WTC11 (cell line): ENCODE data around the gene APBA1.

Source experiments
- CREB1 ChIP-seq: sonication (generic); formaldehyde crosslinking; IDR thresholded peaks from 2 replicates; pipeline ENCODE4 v1.8.0; 2023; ENCODE audit warnings: mild to moderate bottlenecking, missing genetic modification reagents
- ETV6 ChIP-seq: sonication (generic); formaldehyde crosslinking; IDR thresholded peaks from 2 replicates; pipeline ENCODE4 v1.8.1; 2022; ENCODE audit warnings: mild to moderate bottlenecking, missing genetic modification reagents
- NFYB ChIP-seq: sonication (generic); formaldehyde crosslinking; conservative IDR thresholded peaks from 2 replicates; pipeline ENCODE4 v1.8.0; 2022; ENCODE audit warnings: low read depth, missing genetic modification reagents
- TCF7 ChIP-seq: sonication (generic); formaldehyde crosslinking; IDR thresholded peaks from 2 replicates; pipeline ENCODE4 v1.8.0; 2022; ENCODE audit warnings: mild to moderate bottlenecking, low read depth, missing genetic modification reagents, moderate library complexity
- TF ChIP-seq, protein P1 (sequence below): fragments of 200-600 bp; IDR thresholded peaks from 2 replicates; pipeline ENCODE4 v1.8.0; 2022; ENCODE audit warnings: antibody characterized with exemption
- TF ChIP-seq, protein P2 (sequence below): sonication (generic); formaldehyde crosslinking; IDR thresholded peaks from 2 replicates; pipeline ENCODE4 v1.8.0; 2022; ENCODE audit warnings: missing genetic modification reagents
- TF ChIP-seq, protein P3 (sequence below): sonication (generic); formaldehyde crosslinking; IDR thresholded peaks from 2 replicates; pipeline ENCODE4 v1.8.1; 2023; ENCODE audit warnings: mild to moderate bottlenecking, missing genetic modification reagents, moderate library complexity

DNA sequence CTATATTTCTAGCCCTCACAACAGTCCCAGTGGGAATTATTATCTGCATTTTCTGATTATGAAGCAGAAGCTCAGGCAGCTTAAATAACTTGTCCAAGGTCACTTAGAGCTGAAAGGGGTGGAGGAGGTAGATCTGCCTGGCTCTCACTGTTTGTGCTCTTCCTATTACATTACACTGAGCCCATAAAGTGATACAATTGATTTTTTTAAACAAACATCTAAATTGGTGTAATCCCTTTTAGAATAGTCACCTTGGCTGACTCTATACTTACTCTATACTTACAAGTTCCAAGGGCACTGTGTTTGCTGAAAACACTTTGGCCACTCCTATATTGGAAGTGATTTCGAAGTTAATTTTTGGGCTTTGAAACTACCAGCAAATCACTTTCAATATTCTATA lies 144.7 kb downstream of the APBA1 start:
- TF ChIP-seq, protein P1, sequence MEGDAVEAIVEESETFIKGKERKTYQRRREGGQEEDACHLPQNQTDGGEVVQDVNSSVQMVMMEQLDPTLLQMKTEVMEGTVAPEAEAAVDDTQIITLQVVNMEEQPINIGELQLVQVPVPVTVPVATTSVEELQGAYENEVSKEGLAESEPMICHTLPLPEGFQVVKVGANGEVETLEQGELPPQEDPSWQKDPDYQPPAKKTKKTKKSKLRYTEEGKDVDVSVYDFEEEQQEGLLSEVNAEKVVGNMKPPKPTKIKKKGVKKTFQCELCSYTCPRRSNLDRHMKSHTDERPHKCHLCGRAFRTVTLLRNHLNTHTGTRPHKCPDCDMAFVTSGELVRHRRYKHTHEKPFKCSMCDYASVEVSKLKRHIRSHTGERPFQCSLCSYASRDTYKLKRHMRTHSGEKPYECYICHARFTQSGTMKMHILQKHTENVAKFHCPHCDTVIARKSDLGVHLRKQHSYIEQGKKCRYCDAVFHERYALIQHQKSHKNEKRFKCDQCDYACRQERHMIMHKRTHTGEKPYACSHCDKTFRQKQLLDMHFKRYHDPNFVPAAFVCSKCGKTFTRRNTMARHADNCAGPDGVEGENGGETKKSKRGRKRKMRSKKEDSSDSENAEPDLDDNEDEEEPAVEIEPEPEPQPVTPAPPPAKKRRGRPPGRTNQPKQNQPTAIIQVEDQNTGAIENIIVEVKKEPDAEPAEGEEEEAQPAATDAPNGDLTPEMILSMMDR = no peak
- TF ChIP-seq, protein P2, sequence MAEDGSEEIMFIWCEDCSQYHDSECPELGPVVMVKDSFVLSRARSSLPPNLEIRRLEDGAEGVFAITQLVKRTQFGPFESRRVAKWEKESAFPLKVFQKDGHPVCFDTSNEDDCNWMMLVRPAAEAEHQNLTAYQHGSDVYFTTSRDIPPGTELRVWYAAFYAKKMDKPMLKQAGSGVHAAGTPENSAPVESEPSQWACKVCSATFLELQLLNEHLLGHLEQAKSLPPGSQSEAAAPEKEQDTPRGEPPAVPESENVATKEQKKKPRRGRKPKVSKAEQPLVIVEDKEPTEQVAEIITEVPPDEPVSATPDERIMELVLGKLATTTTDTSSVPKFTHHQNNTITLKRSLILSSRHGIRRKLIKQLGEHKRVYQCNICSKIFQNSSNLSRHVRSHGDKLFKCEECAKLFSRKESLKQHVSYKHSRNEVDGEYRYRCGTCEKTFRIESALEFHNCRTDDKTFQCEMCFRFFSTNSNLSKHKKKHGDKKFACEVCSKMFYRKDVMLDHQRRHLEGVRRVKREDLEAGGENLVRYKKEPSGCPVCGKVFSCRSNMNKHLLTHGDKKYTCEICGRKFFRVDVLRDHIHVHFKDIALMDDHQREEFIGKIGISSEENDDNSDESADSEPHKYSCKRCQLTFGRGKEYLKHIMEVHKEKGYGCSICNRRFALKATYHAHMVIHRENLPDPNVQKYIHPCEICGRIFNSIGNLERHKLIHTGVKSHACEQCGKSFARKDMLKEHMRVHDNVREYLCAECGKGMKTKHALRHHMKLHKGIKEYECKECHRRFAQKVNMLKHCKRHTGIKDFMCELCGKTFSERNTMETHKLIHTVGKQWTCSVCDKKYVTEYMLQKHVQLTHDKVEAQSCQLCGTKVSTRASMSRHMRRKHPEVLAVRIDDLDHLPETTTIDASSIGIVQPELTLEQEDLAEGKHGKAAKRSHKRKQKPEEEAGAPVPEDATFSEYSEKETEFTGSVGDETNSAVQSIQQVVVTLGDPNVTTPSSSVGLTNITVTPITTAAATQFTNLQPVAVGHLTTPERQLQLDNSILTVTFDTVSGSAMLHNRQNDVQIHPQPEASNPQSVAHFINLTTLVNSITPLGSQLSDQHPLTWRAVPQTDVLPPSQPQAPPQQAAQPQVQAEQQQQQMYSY (CRISPR knock-in tag) = no peak
- TF ChIP-seq ETV6 (CRISPR knock-in tag) = no peak
- TF ChIP-seq TCF7 (CRISPR knock-in tag) = no peak
- no peak for TF ChIP-seq CREB1 (CRISPR knock-in tag)
- TF ChIP-seq, protein P3, sequence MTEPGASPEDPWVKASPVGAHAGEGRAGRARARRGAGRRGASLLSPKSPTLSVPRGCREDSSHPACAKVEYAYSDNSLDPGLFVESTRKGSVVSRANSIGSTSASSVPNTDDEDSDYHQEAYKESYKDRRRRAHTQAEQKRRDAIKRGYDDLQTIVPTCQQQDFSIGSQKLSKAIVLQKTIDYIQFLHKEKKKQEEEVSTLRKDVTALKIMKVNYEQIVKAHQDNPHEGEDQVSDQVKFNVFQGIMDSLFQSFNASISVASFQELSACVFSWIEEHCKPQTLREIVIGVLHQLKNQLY (CRISPR knock-in tag) = no peak
- no peak for TF ChIP-seq NFYB
